ENCODE results near the gene ARMC3.
"Not testable (repeated sequence)": the region's sequence is repeated elsewhere in the genome, so short reads cannot be mapped to it uniquely, and the experiment has no call there.

The ARMC3 gene

GRCh38 chr10:22899307-22899706 is 28.5 kb upstream of the ARMC3 start:
- TF ChIP-seq, protein P1, sequence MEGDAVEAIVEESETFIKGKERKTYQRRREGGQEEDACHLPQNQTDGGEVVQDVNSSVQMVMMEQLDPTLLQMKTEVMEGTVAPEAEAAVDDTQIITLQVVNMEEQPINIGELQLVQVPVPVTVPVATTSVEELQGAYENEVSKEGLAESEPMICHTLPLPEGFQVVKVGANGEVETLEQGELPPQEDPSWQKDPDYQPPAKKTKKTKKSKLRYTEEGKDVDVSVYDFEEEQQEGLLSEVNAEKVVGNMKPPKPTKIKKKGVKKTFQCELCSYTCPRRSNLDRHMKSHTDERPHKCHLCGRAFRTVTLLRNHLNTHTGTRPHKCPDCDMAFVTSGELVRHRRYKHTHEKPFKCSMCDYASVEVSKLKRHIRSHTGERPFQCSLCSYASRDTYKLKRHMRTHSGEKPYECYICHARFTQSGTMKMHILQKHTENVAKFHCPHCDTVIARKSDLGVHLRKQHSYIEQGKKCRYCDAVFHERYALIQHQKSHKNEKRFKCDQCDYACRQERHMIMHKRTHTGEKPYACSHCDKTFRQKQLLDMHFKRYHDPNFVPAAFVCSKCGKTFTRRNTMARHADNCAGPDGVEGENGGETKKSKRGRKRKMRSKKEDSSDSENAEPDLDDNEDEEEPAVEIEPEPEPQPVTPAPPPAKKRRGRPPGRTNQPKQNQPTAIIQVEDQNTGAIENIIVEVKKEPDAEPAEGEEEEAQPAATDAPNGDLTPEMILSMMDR (IDR thresholded peaks at IDR 0.05; ENCODE audit: insufficient read depth, low read depth, low read length, missing control alignments) = no peak
- no peak overlapping the region for H3K4me3 ChIP-seq (ENCODE audit: low read length)
- no peak for DNase-seq (ENCODE audit: low read depth)

GRCh38 chr10:22899775-22900174 is 28.1 kb upstream of the ARMC3 start:
- TF ChIP-seq, protein P1 (IDR thresholded peaks at IDR 0.05; ENCODE audit: insufficient read depth, low read depth, low read length, missing control alignments) = no peak
- H3K4me3 ChIP-seq (ENCODE audit: low read length) = no peak overlapping the region
- DNase-seq (ENCODE audit: low read depth) = no peak

DNA sequence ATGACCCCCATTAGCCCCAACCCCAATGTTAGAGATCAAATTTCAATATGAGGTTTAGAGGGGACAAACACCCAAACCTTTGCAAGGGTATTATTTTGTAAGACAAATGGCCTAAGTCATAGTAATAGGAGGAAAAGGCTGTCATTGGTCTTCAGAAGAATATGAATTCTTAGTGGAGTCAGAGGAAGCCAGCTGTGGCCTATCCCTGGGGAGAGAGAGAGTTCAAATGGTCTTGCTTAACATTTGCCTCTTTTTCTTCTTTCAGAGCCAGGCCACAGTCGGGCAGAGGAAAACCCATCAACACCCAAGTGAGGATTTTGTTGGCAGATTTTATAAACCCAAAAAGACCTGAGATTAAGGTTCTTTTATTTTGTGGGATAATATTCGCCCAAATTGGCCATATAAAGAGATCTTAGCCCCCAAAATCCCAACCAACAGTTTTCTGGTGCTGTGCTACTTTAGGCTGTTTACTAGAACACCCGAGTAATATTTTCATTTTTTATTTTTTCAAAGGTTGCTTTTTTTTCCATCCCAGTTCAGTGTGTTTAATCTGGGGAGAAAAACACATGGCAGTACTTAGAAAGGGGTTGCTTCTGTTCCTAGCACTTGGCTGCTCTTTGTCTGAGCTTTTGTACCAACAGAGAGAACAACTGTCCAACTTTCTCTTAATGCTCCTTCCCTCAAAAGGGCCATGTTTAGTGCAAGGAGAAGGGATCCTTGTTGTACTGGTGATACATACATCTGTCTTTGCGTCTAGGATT is 26.8 kb upstream of the ARMC3 start:
- TF ChIP-seq, protein P1 (IDR thresholded peaks at IDR 0.05; ENCODE audit: insufficient read depth, low read depth, low read length, missing control alignments) = no peak
- H3K4me3 ChIP-seq (ENCODE audit: low read length) = no peak overlapping the region
- DNase-seq (ENCODE audit: low read depth) = no peak

GRCh38 chr10:22902147-22902546 is 25.7 kb upstream of the ARMC3 start:
- not testable (repeated sequence) for DNase-seq (ENCODE audit: low read depth)

DNA sequence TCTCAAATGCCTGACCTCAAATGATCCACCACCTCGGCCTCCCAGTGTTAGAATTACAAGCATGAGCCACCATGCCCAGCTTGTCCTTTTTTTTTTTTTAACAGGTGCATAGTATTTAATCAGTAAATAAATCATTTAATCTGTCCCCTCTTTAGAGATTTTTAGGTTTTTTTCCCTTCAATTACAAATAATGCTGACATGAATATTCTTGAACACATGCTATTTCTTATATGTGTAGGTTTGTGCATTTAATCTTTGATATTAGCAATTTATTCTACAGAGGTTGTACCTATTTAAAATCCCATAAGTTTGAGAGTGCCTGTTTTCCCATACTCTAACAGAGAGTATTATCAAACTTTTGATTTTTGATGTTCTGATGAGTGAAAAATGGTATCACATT is 24.2 kb upstream of the ARMC3 start:
- TF ChIP-seq, protein P1 (IDR thresholded peaks at IDR 0.05; ENCODE audit: insufficient read depth, low read depth, low read length, missing control alignments) = no peak
- DNase-seq (ENCODE audit: low read depth) = no peak
- H3K4me3 ChIP-seq (ENCODE audit: low read length) = no peak overlapping the region

More at GRCh38 chr10:22902147-22902546, 25.7 kb upstream of the ARMC3 start:
- not testable (repeated sequence) for H3K4me3 ChIP-seq (ENCODE audit: low read length)

DNA sequence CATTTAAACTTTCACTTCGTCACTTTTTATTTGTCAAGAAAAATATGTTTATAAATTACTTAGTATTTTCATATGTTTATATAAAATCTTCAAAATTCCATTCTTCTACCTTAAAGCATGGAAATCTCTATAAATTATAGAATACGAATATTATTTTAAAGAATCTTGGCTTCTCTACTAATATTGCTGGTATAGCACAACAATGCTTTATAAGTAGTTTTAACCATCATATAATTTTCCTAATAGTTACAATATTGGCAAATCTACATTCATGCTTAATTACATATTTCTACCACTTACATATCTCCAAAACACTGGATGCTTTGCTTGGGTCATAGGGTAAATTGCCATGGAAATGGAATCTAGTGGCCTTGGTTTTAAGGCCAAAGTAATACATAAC is 21.1 kb upstream of the ARMC3 start:
- TF ChIP-seq, protein P1 (IDR thresholded peaks at IDR 0.05; ENCODE audit: insufficient read depth, low read depth, low read length, missing control alignments) = no peak
- H3K4me3 ChIP-seq (ENCODE audit: low read length) = no peak overlapping the region
- no peak for DNase-seq (ENCODE audit: low read depth)

DNA sequence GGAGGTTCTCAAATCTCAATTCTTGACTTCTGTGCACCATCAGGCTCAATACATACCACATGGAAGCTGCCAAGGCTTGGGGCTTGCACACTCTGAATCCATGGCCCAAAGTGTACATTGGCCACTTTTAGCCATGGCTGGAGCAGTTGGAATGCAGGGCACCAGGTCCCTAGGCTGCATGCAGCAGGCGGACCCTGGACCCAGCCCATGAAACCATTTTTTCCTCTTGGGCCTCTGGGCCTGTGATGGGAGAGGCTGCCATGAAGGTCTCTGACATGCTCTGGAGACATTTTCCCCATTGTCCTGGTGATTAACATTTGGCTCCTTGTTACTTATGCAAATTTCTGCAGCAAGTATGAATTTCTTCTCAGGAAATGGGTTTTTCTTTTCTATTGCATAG is 19.0 kb upstream of the ARMC3 start:
- no peak overlapping the region for H3K4me3 ChIP-seq (ENCODE audit: low read length)
- TF ChIP-seq, protein P1 (IDR thresholded peaks at IDR 0.05; ENCODE audit: insufficient read depth, low read depth, low read length, missing control alignments) = no peak
- no peak for DNase-seq (ENCODE audit: low read depth)

DNA sequence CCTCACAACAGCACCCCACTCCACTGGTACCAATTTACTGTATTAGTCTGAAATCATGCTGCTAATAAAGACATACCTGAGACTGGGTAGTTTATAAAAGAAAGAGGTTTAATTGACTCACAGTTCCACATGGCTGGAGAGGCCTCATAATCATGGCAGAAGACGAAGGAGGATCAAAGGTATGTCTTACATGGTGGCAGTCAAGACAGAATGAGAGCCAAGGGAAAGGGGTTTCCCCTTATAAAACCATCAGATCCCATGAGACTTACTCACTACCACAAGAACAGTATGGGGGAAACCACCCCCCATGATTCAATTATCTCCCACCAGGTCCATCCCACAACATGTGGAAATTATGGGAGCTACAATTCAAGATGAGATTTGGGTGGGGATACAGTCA is 18.2 kb upstream of the ARMC3 start:
- H3K4me3 ChIP-seq (ENCODE audit: low read length); DNase-seq (ENCODE audit: low read depth): not testable (repeated sequence)
